GM12892 (cell line): ENCODE data around the gene UXS1.

Experiments used
- DNase-seq: peaks from one replicate; pipeline ENCODE4 v3.0.0; 2011; ENCODE audit not compliant: insufficient read length
- FAIRE-seq: peaks from 2 replicates; lab custom pipeline; 2011; peaks lifted over from hg19 to GRCh38; lab: Jason Lieb, UNC
- POLR2A ChIP-seq: IDR thresholded peaks from 2 replicates; pipeline ENCODE4 v1.6.1; 2011; ENCODE audit warnings: low read depth, low read length, control low read depth
- POLR2AphosphoS5 ChIP-seq: IDR thresholded peaks from 2 replicates; pipeline ENCODE4 v1.6.1; 2011; ENCODE audit warnings: low read depth, low read length, control low read depth
- TAF1 ChIP-seq: IDR thresholded peaks from 2 replicates; pipeline ENCODE4 v1.6.1; 2011; ENCODE audit warnings: low read depth, mild to moderate bottlenecking, control low read depth, low read length, borderline replicate concordance

The UXS1 gene

DNA sequence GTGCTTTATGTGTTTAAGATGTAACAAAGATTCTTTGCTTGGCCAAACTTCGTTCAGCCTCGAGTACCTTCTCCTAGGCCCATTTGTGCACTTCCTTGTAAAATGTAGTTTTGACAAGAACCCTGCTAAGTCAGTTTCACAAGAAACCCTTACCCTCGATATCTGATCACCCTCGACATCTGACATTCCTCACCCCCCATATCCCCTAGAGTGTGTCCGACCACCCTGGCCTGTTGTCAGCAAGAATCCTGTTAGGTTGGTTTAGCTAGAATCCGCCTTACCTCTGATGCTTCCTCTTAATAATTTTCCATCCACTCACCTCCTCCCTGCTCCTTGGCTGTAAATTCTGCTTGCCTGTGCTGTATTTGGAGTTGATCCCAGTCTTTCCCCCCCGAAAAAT is 85.3 kb downstream of the UXS1 start:
- no peak for FAIRE-seq

DNA sequence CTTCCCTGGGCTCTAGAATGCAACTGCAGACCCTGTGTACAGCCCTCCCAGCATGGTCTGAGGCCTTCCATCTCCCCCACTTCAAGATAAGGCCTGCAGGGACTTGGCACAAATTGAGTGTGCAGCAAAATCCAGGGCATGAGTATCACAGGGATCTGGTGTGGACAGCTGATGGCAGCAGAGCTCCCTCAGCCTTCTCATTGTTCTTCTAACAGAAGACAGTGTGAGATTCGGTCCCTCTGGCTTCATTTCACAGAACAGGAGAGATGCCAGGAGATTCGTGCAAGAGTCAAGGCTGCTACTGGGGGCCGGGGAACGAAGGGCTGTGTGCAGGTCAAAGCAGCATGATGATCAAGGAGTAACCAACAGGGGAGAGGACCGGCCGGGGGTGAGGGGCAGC is 85.8 kb downstream of the UXS1 start:
- DNase-seq (no peak), FAIRE-seq (no peak)
- no peak for TF ChIP-seq TAF1
- no peak for TF ChIP-seq POLR2A
- TF ChIP-seq POLR2AphosphoS5, result no peak

More for the DNA sequence above, 85.3 kb downstream of the UXS1 start:
- no peak for DNase-seq
- TF ChIP-seq POLR2A, result no peak
- no peak for TF ChIP-seq TAF1
- no peak for TF ChIP-seq POLR2AphosphoS5

DNA sequence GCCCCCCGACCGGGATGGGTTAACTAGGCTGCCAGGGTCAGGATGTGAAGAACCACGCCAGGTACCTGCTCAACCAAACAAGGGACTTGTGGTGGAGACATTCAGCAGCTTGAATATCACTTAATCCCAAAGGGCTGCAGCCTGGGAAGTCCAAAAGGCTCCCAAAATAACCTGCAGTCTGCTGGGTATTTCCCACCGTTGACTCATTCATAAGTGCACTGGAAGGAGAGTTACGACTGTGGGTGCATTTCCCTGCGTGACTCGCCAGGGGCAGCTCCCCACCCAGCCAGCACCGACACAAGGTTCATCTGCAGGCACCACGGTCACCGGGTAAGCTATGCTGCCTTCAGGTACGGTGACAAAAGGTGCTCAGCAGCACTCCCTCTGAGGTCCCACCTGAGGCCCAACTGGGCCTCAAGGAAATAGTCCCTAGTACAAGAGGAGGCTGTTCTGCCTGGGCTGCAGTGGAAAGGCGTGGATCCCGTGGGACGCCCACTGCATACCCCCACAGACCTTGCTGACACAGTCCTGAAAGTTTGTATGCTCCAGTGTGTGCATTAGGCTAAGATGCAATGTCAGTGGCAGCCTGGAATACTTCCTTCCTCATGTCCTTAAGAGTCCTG is 86.5 kb downstream of the UXS1 start:
- TF ChIP-seq TAF1 (no peak), POLR2AphosphoS5 (no peak), POLR2A (no peak)
- FAIRE-seq (peak; percentile 92), DNase-seq (peak; percentile 42)

DNA sequence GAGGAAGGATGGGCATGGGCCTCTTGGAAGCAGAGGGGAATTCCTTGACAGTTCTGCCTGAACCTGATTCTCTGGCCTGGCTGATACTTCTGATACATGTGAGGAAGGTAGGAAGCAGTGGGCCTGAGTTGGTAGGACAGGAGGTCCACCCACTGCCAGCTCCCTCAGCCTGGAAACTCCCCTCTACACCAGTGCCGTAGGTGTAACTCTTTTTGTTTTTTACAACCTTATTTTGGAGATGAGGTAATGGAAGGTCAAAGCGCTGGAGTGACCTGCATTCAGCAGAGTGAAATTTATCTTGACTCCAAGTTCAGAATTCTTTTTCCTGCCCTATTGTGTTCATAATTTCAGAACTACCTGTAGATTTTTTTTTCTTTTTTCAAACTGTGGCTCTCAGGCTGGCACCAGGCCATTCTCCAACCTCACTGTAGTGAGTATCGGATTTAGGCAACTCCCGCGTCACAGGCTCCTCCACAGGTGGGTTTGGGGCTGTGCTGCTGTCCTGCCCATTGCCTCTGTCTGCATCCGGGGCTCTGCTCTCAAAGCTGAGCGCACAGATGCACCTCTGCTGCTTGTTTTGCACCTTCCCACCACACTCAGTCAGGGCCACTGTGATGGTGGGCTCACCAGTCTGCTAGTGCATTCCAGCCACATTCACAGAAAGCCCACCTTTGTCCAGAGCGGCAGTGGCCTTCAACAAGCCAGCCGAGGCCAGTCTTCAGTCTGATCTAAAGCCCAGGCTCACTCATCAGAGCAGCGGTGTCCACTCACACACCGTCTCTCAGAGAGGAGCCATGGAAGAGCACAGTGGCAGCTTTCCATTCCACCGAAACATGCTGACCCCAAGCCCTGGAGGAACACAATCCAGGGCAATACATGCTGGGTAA is 87.2 kb downstream of the UXS1 start:
- no peak for TF ChIP-seq POLR2A
- no peak for TF ChIP-seq POLR2AphosphoS5
- no peak for TF ChIP-seq TAF1
- no peak for DNase-seq
- FAIRE-seq, result no peak

DNA sequence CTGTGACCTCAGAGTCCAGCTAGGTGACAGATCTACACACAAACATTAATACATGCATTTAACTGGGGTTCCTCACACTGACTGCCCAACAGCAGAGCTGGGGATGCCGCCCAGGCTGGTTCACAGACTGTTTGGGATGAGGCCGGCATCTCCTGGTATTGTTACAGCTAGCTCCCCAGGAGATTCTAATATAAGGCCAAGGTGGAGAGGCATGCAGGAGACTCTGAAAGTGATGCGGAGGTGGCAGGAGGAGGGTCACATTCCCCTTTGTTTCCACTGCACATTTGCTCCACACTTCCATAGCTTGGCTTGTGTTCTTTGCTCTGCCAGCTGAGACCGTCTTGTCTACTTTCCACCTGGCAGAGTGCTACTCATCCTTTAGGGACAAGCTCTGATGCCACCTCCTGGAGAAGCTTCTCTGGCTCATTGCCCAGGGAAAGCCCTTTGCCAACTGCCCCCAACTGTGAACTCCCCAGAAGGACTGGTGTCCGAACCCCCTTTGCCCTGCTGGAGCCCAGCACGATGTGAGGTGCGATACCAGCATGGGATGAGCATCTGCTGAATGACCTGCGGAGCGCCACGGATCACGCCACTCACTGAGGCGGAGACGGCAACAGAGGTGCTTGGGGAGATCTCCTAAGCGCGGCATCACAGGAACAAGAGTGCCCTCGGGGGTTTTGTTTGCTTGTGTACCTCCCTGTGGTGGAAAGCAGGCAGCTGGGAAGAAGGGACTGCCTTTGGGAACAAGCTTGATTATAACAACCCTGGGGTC is 88.8 kb downstream of the UXS1 start:
- no peak for FAIRE-seq
- TF ChIP-seq POLR2AphosphoS5, result no peak
- TF ChIP-seq TAF1, result no peak
- no peak for TF ChIP-seq POLR2A
- DNase-seq, result no peak

DNA sequence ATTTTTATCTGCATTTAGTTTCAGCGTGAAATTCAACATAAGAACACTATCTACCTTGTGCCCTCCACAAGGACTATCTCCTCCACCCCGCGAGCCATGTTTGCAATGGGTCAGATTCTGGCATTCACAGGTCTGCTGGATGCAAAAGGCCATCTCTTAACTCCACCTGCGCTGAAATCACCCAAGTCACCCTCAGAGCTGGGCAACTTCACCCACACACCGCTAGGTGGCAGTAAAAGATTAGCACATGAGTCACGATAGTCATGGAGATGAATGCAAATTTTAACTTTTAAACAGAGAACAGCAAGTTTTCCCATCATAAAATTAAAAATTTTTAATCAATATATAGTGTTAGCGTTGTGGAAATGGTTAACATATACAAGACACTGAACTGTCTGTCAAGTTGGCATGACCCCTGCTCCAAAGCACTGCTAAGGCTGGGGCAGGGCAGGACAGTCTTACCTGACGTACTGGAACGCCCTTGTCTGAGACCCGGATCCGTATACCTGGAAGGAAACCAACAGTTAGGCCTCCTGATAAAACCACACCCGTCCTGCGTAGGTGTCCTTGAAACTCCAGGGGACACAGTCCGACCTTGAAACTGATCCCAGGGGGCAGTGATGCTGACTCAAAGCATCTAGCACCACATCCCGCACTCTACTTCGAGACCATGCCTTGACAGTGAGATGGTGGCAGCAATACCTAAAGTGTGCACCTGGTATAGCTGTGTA is 89.6 kb downstream of the UXS1 start:
- FAIRE-seq (peak; percentile 92), DNase-seq (peak; percentile 61)
- no peak for TF ChIP-seq POLR2AphosphoS5
- TF ChIP-seq POLR2A, result no peak
- TF ChIP-seq TAF1, result no peak

DNA sequence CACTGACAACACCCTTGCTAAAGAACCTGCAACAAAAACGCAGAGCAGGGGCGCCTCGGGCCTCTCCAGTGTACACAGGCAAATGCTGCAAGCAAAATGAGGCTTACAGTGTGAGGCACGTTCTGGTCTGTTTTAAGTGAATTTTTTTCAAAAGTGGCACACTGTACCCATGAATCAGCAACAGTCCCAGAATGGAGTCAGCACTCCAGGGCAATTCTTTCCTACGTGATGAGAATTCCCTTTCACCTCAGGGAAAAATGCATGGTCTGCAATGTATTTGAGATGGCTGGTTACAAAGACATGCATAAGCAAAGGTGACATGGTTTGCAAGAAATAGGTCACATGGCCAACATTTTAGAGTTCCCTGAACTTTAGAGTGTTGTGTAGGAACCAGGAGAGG is 94.4 kb downstream of the UXS1 start:
- no peak for TF ChIP-seq POLR2A
- no peak for TF ChIP-seq TAF1
- no peak for TF ChIP-seq POLR2AphosphoS5
- FAIRE-seq (no peak), DNase-seq (no peak)

DNA sequence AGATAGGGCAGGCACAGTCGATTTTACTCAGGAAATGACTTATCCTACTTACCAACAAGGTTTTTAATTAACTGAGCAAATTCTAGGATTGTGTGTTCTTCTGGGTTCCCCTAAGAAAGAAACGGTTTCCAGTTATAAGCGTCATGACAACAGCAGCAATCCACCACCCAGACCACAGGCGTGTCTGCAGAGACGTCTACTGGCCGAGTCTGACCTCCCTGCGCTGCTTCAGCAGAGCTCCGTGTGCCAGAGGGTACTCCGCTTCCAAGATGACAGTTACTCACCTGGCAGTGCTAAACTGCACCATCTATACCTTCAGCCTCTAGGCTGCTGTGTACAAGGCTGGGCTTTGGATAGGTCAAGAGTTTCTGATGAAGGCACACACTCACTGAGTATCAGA is 95.4 kb downstream of the UXS1 start:
- TF ChIP-seq POLR2AphosphoS5, result no peak
- no peak for TF ChIP-seq POLR2A
- no peak for TF ChIP-seq TAF1
- FAIRE-seq, result no peak
- DNase-seq, result no peak

DNA sequence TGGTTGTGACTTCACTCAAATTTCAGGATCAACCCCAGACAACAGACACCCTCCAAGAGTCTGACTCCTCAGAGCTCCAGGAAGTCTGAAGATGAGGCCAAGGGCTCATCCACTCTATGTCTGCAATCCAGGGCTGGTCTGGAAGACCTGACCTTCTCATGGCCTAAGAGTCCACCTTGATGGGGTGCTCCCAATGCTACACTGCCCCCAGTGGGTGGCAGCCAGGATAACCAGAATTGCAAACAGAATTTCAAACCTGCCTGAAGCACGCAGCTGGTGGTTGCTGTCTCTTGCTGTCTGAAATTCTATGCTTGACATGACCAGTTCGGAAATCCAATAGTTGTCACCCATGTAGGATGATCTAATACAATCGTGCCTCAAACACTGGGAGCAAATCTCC is 96.0 kb downstream of the UXS1 start:
- no peak for FAIRE-seq
- TF ChIP-seq TAF1, result no peak
- no peak for TF ChIP-seq POLR2A
- TF ChIP-seq POLR2AphosphoS5, result no peak
- DNase-seq, result no peak

DNA sequence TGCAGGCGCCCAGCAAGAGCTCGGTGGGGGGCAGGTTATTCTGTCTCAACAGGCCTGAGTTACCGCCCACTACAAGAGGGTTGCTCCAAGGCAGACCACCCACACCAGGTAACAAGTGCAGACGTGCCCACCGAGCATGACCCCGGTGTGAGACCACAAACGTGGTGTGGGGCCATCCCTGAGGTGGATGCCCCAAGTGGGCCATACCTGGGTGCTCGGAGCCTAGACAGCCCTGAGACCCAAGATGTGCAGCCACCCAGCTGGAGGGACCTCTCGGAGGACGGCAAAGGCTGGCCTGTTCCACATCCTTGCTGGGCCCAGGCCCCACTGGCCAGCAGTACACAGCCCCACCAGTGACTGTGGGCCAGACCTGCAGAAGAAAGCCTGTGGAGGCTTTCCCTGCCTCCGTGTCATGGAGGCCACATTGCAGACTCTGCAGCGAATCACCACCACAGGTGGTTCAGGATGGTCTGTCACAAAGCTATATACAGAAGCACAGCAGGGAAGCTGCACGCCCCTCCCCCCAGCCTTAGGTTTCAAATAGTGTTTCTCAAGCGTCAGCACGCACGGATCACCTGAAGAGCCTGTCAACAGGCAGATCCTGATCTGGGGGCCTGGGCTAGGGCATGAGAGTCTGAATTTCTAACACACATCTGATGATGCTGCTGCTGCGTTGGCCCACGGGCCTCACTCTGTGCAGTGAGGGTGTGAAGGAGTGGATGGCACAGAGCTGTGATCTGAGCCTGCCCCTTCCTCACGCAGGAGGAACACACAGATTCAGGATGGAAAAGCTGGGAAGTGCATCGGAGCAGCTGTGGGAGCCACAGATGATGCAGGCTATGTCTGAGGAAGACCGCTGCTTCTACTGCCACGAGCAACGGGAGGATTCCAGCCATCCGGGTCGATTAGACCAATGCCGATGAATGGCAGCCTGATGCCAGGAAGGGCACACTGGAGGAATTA is 96.8 kb downstream of the UXS1 start:
- DNase-seq (no peak), FAIRE-seq (no peak)
- TF ChIP-seq POLR2AphosphoS5 (no peak), POLR2A (no peak), TAF1 (no peak)

DNA sequence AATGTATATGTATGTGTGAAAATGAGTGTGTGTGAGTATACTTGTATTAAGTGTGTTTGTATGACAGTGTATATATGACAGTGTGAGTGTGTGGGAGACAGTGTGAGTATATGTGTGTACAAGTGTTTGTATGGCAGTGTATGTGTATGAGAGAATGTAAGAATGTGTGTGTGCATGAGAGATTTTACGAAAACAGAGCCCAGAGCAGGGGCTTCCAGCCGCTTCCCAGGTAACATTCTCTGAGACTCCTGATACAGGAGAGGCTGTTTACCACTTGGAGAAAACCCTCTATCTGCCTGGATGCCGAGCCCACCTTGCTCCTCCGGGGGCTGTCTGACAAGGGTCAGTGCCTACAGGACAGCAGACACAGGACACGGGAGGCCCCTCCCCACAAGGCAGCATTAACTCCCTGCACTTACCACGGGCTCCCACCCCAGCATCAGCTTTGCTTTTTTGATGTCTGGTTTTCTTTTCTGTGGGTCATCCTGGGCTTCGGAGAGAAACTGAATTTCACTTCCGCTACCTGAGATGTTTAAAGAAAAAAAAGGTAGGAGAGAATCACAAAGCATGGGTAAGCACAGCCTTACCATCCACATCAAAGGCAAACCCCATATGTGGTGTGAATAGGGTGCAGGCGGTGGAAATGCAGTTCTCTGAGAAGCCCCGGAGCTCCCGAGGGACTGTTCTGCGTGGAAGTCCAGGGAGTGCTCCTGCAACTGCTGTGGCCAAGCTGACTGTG is 97.6 kb downstream of the UXS1 start:
- no peak for DNase-seq
- no peak for FAIRE-seq
- TF ChIP-seq TAF1, result no peak
- no peak for TF ChIP-seq POLR2AphosphoS5
- no peak for TF ChIP-seq POLR2A
